ENCODE data around the gene PRDM16.

Gene PRDM16

DNA sequence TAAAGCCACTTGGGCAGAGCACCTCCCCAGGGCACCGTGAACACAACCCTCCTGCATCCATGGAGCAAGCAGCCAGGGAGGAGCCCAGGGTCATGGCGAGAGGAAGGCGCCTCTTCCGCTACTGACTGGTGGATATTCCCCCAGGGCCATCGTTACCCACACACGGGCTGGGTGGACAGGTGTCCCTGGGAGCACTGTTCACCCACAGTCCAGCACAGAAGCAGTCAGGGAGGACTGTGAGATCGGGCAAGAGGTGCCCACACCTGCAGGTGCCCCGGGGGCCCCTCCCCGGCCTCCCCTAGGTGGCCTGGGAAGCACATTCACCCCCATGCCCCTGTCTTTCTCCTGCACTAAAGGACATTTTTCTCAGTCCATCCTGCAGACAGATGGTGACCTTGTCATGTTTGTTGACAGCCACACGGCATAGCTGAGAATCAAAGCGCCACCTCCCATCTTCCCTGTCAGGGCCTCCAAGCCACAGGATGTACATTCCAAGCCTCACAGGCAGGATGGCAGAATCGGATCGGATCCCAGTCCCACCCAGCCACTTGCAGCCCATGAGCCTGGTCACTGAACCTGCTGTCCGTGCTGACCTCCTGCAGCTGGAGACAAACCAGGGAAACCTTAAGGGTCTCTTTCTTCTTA, 160.2 kb downstream of the PRDM16 start:
- ATAC-seq (ENCODE audit: insufficient read depth, low read depth) (no peak), DNase-seq (no peak)
- H3K27ac ChIP-seq (ENCODE audit: low read length) = no peak overlapping the region
- no peak overlapping the region for H3K9ac ChIP-seq (ENCODE audit: low read depth, low read length)
- H3K4me2 ChIP-seq (ENCODE audit: insufficient read depth, low read length) = no peak overlapping the region
- peaks cover 5% of the 10 kb centered on the region for H3K27me3 ChIP-seq (ENCODE audit: insufficient read depth, low read length, poor library complexity)
- H2AFZ ChIP-seq (ENCODE audit: low read depth, low read length) = no peak overlapping the region
- no peaks in the 10 kb centered on the region for H3K4me1 ChIP-seq (ENCODE audit: insufficient read depth, low read length)
- no peak overlapping the region for H3K4me3 ChIP-seq (ENCODE audit: low read depth in 1 of 2, low read length in 2 of 2)
- peaks cover 7% of the 10 kb centered on the region; the same call in 1 of the 2 replicates for H4K20me1 ChIP-seq (ENCODE audit: insufficient read depth, low read length)
- TF ChIP-seq, protein P1, sequence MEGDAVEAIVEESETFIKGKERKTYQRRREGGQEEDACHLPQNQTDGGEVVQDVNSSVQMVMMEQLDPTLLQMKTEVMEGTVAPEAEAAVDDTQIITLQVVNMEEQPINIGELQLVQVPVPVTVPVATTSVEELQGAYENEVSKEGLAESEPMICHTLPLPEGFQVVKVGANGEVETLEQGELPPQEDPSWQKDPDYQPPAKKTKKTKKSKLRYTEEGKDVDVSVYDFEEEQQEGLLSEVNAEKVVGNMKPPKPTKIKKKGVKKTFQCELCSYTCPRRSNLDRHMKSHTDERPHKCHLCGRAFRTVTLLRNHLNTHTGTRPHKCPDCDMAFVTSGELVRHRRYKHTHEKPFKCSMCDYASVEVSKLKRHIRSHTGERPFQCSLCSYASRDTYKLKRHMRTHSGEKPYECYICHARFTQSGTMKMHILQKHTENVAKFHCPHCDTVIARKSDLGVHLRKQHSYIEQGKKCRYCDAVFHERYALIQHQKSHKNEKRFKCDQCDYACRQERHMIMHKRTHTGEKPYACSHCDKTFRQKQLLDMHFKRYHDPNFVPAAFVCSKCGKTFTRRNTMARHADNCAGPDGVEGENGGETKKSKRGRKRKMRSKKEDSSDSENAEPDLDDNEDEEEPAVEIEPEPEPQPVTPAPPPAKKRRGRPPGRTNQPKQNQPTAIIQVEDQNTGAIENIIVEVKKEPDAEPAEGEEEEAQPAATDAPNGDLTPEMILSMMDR (IDR thresholded peaks at IDR 0.05; ENCODE audit: borderline replicate concordance, extremely low read depth, low read length, poor library complexity, severe bottlenecking) = no peak
- TF ChIP-seq EZH2 (IDR thresholded peaks at IDR 0.05; ENCODE audit: borderline replicate concordance, low read depth, low read length, severe bottlenecking) = no peak
- no peaks in the 10 kb centered on the region for H3K9me3 ChIP-seq (ENCODE audit: insufficient read depth, low read length, severe bottlenecking)
- no peaks in the 10 kb centered on the region for H3K79me2 ChIP-seq (ENCODE audit: insufficient read depth, low read length)
- no peaks in the 10 kb centered on the region for H3K36me3 ChIP-seq (ENCODE audit: insufficient read depth, low read length)

DNA sequence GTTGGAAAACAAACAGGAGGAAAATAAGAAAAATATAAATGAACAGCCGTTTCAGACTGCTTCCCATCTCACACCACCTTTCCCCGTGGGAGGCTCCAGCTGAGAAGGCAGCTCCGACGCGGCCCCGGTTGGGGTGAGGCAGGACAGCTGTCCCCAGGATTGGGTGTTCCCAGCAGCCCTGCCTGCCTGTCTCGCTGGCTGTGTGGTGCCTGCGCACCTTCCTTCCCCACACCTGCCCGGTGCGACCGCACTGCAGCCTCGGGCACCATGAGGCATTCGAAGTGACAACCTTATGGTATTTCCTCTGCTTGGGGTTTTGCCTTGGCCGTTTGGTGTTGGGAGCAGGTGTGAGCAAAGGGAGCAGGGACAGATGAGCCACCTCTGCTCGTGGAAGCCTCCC, 161.6 kb downstream of the PRDM16 start:
- Histone ChIP-seq H2AFZ (ENCODE audit: low read depth, low read length) (no peak overlapping the region), H3K79me2 (ENCODE audit: insufficient read depth, low read length) (no peaks in the 10 kb centered on the region), H3K27me3 (ENCODE audit: insufficient read depth, low read length, poor library complexity) (peaks cover 5% of the 10 kb centered on the region), H3K4me3 (ENCODE audit: low read depth in 1 of 2, low read length in 2 of 2) (no peak overlapping the region), H3K4me1 (ENCODE audit: insufficient read depth, low read length) (no peaks in the 10 kb centered on the region), H3K27ac (ENCODE audit: low read length) (no peak overlapping the region), H3K9ac (ENCODE audit: low read depth, low read length) (no peak overlapping the region), H3K4me2 (ENCODE audit: insufficient read depth, low read length) (no peak overlapping the region), H4K20me1 (ENCODE audit: insufficient read depth, low read length) (peaks cover 4% of the 10 kb centered on the region; the same call in 1 of the 2 replicates), H3K36me3 (ENCODE audit: insufficient read depth, low read length) (no peaks in the 10 kb centered on the region), H3K9me3 (ENCODE audit: insufficient read depth, low read length, severe bottlenecking) (no peaks in the 10 kb centered on the region)
- DNase-seq (no peak), ATAC-seq (ENCODE audit: insufficient read depth, low read depth) (no peak)
- TF ChIP-seq, protein P1 (IDR thresholded peaks at IDR 0.05; ENCODE audit: borderline replicate concordance, extremely low read depth, low read length, poor library complexity, severe bottlenecking) = no peak
- no peak for TF ChIP-seq EZH2 (IDR thresholded peaks at IDR 0.05; ENCODE audit: borderline replicate concordance, low read depth, low read length, severe bottlenecking)

DNA sequence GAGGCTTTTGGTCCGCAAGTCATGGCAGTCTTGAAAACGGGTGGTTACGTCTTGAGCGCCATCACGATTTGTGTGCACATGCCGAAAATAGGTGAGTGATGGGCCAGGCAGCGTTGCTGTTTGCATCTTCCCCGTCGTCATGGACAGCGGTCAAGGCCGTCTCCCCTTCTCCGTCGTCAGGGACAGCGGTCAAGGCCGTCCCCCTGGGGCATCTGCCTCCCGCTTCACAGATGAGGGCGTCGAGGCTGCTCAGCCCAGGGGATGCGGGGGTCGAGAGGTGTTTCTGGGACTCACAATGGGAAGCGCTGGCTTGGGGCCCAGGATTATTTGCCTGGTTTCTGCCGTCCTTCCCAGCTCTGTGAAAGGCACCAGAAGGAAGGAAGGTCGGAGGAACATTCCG, 162.2 kb downstream of the PRDM16 start:
- Histone ChIP-seq H3K27ac (ENCODE audit: low read length) (no peak overlapping the region), H2AFZ (ENCODE audit: low read depth, low read length) (no peak overlapping the region), H3K27me3 (ENCODE audit: insufficient read depth, low read length, poor library complexity) (no peaks in the 10 kb centered on the region), H3K9me3 (ENCODE audit: insufficient read depth, low read length, severe bottlenecking) (no peaks in the 10 kb centered on the region), H3K36me3 (ENCODE audit: insufficient read depth, low read length) (no peaks in the 10 kb centered on the region), H3K9ac (ENCODE audit: low read depth, low read length) (no peak overlapping the region), H3K4me1 (ENCODE audit: insufficient read depth, low read length) (no peaks in the 10 kb centered on the region), H3K4me2 (ENCODE audit: insufficient read depth, low read length) (no peak overlapping the region), H4K20me1 (ENCODE audit: insufficient read depth, low read length) (peaks cover 4% of the 10 kb centered on the region; the same call in 1 of the 2 replicates), H3K79me2 (ENCODE audit: insufficient read depth, low read length) (no peaks in the 10 kb centered on the region), H3K4me3 (ENCODE audit: low read depth in 1 of 2, low read length in 2 of 2) (no peak overlapping the region)
- DNase-seq (no peak), ATAC-seq (ENCODE audit: insufficient read depth, low read depth) (no peak)
- TF ChIP-seq EZH2 (IDR thresholded peaks at IDR 0.05; ENCODE audit: borderline replicate concordance, low read depth, low read length, severe bottlenecking) = no peak

DNA sequence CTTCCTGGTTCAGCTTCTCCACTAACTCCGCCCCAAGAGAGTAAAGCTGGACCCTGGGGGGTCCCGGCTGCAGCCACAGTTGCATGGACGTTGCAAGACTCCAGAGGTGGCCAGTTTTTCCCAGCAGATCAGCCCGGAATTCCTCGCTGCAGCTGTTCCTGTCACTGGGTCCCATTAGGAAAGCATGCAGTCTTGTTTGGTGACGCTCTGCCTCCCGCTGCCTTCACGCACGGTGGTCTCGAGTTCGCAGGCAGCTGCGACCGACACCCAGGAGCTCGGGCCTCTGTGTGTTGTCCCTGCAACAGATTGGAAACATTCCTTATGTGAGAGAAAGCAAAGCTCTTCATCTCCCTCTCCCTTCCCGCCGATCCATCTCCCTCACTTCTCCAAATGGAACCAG, 162.8 kb downstream of the PRDM16 start:
- Histone ChIP-seq H4K20me1 (ENCODE audit: insufficient read depth, low read length) (peaks cover 4% of the 10 kb centered on the region; the same call in 1 of the 2 replicates), H3K27ac (ENCODE audit: low read length) (no peak overlapping the region), H3K36me3 (ENCODE audit: insufficient read depth, low read length) (no peaks in the 10 kb centered on the region), H3K79me2 (ENCODE audit: insufficient read depth, low read length) (no peaks in the 10 kb centered on the region), H3K4me3 (ENCODE audit: low read depth in 1 of 2, low read length in 2 of 2) (no peak overlapping the region), H3K9ac (ENCODE audit: low read depth, low read length) (no peak overlapping the region), H3K4me1 (ENCODE audit: insufficient read depth, low read length) (no peaks in the 10 kb centered on the region), H3K9me3 (ENCODE audit: insufficient read depth, low read length, severe bottlenecking) (no peaks in the 10 kb centered on the region), H2AFZ (ENCODE audit: low read depth, low read length) (no peak overlapping the region), H3K27me3 (ENCODE audit: insufficient read depth, low read length, poor library complexity) (no peaks in the 10 kb centered on the region), H3K4me2 (ENCODE audit: insufficient read depth, low read length) (no peak overlapping the region)
- TF ChIP-seq EZH2 (IDR thresholded peaks at IDR 0.05; ENCODE audit: borderline replicate concordance, low read depth, low read length, severe bottlenecking) = no peak
- TF ChIP-seq, protein P1 (IDR thresholded peaks at IDR 0.05; ENCODE audit: borderline replicate concordance, extremely low read depth, low read length, poor library complexity, severe bottlenecking) = no peak
- DNase-seq (no peak), ATAC-seq (ENCODE audit: insufficient read depth, low read depth) (no peak)
